Left colon (tissue), 2 donors: ENCODE measurements around the gene LCE1F. TPM values are rescaled to one million over a fixed set of nuclear protein-coding genes. Genes with fewer than 3 reads are reported as not detected.

Experiments used
- ATAC-seq: fragments of 200-7000 bp; cut with Tn5 transposase; one replicate; pipeline ENCODE4 v1.9.1; 2020; ENCODE audit warnings: mild to moderate bottlenecking, moderate library complexity
- DNase-seq, 2 donors: peaks; one replicate each; pipeline ENCODE4 v3.0.0-alpha.2; 2020
- intact Hi-C, 2 donors: fragments of 100-400 bp; cut with DNase I in 1 of 2; cut with micrococcal nuclease in 1 of 2; formaldehyde crosslinking; loops; one replicate each; pipeline versions ENCODE4 v1.11.2 to v1.14.0; 2022; cut with DNase I, micrococcal nuclease
- long read RNA-seq: library from polyadenylated mRNA; unstranded; transcript quantifications from one replicate; pipeline ENCODE4 v2.0.0, GENCODE V29; 2021
- total RNA-seq, 2 donors: library from RNA; stranded (reverse); fragmentation: NEBNext Ultra II Directional; extraction: Animal tissue kit (Norgen Biotek cat#: 25700); gene quantifications; one replicate each; pipeline ENCODE4 v1.2.1, GENCODE V29; 2021
- donor health status: DM: no; HTN: no; CAD: no.
- donor health status: DM: yes; HTN: yes; CAD: no.

The LCE1F gene, protein sequence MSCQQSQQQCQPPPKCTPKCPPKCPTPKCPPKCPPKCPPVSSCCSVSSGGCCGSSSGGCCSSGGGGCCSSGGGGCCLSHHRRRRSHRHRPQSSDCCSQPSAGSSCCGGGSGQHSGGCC
- total RNA-seq, result not detected
- long read RNA-seq, result 0 reads

DNA sequence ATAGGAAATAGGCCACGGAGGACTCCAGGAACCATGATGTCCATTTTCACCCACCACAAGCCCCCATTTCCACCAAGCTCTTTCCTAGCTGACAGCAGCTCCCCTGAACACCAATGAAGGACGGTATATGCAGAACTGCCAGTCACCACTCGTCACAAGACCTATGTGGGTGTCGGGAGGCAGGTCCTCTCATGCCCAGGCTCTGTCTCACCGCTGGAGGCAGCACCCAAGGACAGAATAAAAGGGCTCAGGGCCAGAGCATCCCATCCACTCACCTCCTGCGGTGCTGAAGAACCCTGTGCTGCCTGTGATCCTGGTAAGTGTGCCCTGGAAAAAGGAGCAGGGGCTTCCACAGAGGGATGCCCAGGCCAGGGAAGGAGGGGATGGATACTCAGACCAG, at the start of gene LCE1F:
Gene LCE1F, plus strand, starts transcription at position 266 of the 400 bp plus-strand sequence. CDS start 1,232 bp downstream, outside the sequence.
- ATAC-seq (no peak), DNase-seq (no peak)
- intact Hi-C loops, result no loop called here

DNA sequence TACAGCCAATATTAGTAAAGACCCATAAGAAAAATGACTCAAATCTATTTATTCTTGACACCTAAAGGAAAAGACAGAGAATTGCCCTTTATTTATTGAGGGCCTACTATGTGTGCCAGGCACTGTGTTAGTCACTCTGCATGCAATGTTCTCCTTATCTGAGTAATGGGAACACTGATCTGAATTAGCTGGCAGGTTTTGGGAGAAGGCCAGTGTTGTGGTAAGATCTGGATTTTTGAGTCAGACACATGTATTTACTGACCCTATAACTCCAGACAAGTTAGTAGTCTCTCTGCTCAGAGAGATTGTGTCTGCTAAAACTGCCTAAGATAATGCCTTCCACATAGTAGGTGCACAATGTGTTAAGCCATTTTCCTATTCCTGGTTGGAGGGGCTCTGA, 49.7 kb upstream of the LCE1F start:
- intact Hi-C loops, result no loop called here
- no peak for ATAC-seq
- DNase-seq, result no peak

DNA sequence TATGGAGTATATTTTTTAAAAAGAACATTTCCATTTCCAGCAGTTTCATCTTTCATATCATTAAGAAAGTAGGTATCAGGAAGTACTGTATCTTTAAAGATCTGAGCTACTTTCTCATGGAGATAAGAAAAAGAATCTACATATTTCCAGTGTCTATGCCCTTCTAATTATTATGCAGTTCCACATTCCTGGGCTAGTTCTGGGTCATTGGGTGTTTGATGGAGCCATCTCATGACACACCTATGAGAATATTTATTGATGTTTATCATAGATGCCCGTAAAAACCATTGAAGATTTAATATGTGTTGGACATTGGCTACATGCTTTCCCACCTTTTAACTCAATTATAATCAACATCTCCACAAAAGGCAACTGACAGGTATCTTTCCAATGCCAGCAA, 46.0 kb upstream of the LCE1F start:
- intact Hi-C loops, result no loop called here
- no peak for DNase-seq
- ATAC-seq, result no peak

DNA sequence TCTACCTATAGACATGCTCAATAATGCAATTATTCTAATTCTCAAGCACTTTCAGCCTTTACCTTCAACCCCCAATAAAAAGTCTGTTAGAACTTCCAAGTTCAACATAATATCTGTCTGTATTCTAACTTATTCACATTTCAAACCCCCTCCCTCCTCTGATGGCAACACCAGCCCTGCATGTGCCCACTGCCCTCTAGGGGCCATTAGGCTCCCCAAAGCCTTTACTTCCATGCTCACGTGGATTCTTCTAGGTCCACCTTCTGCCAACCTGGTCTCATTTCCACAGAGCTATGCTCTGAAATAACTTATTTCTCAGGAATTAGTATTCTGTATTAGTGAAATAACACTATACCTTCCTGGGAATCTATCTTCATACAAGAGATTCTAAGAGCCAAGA, 39.3 kb upstream of the LCE1F start:
- intact Hi-C loops, result no loop called here
- DNase-seq (no peak), ATAC-seq (no peak)

DNA sequence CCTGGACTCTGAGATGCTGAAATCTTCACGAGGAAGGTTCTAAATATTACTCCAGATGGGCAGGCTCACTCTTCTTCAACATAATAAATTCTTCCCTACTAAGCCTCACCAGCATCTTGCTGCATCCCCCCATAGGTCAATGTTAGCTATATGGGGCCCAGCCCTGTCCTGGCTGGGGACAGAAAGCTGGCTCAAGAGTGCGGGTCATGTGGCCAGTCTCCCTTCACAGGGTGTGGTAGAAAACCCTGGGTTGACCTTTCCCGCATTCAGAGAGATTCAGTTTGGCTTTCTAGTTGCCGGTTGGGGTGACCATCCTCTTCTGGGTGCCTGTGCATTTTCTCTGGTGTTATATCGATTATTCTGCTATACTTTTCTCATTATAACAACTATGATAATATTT, 36.9 kb upstream of the LCE1F start:
- intact Hi-C loops, result no loop called here
- no peak for ATAC-seq

DNA sequence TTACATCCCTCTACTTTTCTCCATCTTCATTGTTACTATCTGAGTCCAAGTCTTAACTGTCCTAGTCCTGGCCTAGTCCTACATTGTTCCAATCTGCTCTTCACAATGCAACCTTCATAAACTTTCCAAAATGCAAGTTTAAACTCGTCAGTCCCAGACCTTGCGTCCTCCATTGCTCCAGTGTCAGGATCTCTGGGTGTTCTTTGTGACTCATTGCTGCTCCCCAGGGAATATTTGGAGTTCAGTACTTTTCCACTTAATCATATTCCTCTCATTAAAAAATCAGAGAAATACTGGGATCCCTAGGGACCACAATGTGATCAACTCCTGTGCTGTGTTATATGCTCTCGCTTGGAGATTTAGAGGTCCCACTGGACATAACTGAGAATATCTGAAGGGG, 35.1 kb upstream of the LCE1F start:
- DNase-seq, result no peak
- intact Hi-C loops, result no loop called here
- no peak for ATAC-seq

More for the DNA sequence above, 36.9 kb upstream of the LCE1F start:
- no peak for DNase-seq

DNA sequence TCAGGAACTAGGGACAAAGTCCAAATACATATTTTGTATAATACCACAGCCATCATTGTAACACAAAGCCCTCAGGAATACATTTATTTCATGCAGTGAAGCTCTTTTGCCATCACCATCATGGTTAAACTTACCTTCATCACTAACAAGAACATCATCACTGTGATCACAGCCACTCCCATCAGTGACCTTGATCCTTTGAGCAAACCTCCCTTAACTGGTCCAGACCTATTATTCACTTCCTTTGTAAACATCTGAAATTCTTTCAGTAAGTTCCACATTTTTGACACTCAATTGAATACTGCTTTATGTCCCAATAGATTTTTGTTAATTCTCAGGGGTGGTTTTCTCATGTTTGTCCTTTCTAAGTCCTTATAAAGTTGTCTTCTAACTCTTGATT, 33.3 kb upstream of the LCE1F start:
- ATAC-seq, result no peak
- intact Hi-C loops, result no loop called here
- DNase-seq, result no peak

DNA sequence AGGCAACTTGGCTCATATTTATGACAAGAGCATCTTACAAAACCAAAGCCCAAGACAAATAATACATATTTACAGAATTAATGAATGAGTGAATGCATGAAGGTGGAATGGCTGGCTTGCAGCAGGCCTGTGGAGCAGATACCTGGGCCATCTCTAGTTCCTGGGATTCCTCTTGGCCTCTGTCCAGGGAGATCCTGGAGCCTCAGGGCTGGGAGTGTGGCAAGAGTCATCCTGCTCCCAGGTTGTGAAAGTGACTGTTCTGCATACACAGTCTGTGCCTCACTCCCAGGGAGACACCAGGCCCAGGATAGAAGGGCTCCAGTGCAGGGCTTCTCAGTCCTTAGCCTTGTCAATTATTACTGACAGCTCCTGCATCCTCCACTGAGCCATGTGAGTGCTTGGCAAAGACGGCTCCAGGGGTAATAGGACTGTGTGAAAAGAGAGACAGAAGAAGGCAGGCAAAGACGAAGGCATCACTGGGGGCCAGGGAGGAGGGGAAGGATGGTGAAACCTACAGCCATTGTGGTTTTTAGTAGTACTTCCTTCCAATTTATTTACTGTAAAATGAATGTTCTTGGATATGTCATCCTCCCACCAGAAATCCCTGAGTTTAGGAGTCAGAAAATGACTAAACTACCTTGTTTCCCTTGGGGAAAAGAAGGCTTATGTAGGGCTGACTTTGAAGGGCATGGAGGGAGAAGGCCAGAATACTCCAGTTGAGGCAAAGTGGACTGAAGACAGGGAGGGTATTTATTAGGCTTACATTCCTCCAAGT, 31.4 kb upstream of the LCE1F start:
- DNase-seq, result no peak
- intact Hi-C loops, result no loop called here
- no peak for ATAC-seq

DNA sequence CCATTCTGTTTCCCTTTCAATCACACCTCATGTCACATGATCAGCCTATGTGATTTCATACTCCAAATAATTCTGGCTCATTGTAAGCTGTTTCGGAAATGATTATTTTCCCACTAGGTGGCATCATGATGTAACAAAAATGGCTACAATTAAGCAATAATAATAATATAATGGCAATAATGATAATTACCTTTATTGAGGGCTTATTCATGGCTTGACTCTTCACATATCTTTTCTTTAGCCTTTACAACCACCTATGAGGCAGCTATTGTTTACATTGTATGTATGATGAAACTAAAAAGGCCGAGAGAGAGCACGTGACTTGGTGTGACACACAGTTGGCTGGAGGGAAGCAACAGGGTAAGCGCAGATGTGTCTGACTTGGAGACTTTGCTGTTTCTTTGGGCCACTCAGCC, 29.6 kb upstream of the LCE1F start:
- intact Hi-C loops, result no loop called here
- ATAC-seq (no peak), DNase-seq (no peak)

DNA sequence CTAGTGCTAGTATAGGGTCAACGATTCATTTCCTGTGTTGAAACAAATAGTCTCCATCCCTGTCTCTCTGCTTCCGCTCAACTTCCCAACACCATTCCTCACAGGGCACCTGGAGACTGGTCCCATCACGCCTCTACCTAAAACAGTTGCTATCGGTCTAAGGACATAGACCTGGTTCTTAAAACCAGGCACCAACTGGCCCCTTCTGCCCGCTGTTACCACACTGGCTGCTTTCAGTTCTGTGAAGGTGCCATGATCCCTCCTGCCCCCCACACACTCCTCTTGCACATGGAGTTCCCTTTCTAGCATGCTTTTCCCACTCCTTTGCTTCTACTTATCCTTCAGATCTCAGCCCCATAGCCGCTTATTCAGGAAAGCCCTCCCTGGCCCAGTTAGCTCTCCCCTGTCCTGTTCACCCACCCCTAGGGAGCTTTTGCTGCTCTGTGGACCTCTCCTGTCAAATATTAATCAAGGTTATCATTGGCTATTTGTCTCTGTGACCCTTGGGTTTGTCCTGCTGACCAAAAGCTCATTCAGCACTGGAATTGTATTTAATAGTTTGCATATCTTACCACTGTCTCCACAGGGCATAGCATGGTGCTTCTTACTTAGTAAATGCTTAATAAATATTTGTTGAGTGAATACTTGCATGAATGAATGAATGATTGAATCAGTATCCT, 29.0 kb upstream of the LCE1F start:
- ATAC-seq, result no peak
- DNase-seq, result no peak

DNA sequence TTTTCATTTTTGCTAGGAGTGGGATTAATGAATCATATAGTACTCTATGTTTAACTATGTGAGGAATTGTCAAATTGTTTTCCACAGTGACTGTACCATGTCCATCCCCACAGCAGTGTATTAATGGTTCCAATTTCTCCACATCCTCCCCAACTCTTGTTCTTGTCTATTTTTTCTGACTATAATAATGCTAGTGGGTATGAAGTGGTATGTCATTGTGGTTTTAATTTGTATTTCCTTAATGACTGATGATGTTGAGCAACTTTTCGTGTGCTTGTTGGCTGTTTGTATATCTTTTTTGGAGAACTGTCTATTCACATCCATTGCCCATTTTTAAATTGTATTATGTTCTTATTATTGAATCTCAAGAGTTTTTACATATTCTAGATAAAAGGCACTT, 27.1 kb upstream of the LCE1F start:
- ATAC-seq (no peak), DNase-seq (no peak)
- intact Hi-C loops, result no loop called here

More for the DNA sequence above, 29.0 kb upstream of the LCE1F start:
- intact Hi-C loops, result no loop called here

DNA sequence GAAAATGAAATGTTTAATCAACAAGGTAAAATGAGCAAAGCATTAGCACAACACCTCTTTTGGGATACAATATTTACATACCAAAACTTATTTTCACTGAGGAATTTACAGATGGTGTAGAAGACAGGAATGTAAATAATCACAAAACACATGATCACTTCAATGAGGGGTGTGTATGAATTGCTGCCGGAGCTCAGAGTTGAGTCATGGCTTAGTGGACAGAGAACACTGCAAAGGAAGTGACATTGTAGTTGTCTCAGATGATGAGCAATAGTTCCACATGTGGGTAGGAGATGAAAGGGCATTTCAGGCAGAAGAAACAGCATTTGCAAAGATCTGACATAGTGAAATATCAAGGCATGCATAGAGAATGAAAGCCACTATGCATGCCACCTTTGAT, 22.7 kb upstream of the LCE1F start:
- intact Hi-C loops, result no loop called here
- ATAC-seq (no peak), DNase-seq (no peak)

DNA sequence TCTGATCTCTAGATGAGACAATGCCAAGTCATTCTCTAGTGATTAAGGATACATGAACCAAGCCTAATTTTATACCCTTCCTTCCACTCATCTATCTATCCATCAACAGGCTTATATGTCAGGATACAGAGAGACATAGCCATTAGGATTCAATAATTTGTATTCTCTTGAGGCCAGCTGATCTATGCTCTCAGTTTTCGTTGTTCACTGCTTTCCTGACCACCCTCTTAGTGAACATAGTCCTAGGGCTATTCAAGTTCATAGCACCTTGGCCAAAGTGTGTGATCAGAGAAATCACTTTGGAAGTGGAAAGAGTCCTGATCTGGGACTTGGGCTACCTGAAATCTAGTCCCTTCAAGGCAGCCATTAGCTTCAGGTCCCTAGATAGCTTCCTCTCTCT, 21.4 kb upstream of the LCE1F start:
- no peak for DNase-seq
- no peak for ATAC-seq
- intact Hi-C loops, result no loop called here

DNA sequence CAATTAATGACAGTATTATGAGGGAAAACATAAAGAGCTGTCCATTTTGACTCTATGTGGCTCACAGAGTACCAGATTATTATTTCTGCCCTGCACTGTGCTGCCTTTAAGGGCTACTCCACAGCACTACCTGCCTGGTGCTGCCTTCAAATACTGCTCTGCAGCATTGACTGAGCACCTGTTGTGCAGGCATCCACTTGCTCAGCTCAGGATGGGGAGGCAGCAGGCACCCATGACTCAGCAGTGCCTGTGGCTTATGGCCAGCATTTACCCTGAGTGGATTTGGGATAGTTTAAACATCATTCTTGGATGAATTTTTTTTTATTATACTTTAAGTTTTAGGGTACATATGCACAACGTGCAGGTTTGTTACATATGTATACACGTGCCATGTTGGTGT, 18.1 kb upstream of the LCE1F start:
- no peak for DNase-seq
- no peak for ATAC-seq
- intact Hi-C loops, result no loop called here

DNA sequence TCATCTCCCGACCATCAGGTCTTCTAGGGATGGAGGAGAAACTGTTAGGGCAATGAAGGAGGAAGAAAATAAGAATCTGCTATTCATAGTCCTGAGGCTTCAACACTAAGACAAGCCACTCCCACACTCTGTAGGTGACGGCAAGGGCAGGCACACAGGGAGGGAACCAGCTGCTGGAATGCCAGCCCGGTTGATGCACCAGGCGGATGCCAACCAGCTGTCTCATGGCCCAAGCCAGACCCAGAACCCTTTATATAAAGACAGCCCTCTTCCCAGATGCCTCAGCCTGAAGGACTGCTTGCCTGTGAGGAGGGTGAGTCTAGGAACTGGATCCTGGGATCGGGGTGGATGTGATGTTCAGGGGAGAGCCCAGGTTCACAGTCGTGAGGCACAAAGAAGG, 17.2 kb upstream of the LCE1F start, which contains the start of gene KPRP:
Gene KPRP, plus strand, starts transcription at position 279 of the 400 bp plus-strand sequence. CDS start 1,564 bp downstream, outside the sequence.
- intact Hi-C loops, result no loop called here
- ATAC-seq (no peak), DNase-seq (no peak)

DNA sequence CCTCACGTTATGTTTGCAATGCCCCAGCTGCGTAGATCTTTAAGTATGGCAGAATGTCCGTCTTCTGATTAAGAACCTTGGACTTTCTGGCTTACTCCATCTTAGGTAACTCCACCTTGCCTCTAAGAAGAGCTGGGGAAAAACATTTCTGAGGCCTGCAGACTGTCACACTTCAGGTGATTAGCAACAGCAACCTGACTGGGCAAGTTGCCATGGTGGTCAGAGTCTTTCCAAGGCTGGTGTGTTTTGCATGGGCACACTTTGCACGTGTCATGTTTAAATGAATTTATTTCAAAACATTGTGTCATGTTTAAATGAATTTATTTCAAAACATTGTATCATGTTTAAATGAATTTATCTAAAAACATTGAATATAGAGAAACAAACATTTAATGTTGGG, 16.3 kb upstream of the LCE1F start:
- intact Hi-C loops, result no loop called here
- ATAC-seq, result no peak
- no peak for DNase-seq

DNA sequence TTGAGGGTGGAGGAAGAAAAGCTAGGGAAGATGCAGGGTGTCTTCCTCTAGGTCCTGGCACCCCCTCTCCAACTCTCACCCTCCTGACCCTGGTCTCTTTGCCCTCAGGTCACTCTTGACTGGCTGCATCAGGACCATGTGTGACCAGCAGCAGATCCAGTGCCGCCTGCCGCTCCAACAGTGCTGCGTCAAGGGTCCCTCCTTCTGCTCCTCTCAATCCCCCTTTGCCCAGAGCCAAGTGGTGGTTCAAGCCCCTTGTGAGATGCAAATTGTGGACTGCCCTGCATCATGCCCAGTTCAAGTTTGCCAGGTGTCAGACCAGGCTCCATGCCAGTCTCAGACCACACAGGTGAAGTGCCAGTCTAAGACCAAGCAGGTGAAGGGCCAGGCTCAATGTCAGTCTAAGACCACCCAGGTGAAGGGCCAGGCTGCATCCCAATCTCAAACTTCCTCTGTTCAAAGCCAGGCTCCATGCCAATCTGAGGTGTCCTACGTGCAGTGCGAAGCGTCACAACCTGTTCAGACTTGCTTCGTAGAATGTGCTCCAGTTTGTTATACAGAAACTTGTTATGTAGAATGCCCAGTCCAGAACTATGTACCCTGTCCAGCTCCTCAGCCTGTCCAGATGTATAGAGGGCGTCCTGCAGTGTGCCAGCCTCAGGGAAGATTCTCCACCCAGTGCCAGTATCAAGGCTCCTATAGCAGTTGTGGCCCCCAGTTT, 15.3 kb upstream of the LCE1F start:
- ATAC-seq (no peak), DNase-seq (no peak)
- intact Hi-C loops, result no loop called here

DNA sequence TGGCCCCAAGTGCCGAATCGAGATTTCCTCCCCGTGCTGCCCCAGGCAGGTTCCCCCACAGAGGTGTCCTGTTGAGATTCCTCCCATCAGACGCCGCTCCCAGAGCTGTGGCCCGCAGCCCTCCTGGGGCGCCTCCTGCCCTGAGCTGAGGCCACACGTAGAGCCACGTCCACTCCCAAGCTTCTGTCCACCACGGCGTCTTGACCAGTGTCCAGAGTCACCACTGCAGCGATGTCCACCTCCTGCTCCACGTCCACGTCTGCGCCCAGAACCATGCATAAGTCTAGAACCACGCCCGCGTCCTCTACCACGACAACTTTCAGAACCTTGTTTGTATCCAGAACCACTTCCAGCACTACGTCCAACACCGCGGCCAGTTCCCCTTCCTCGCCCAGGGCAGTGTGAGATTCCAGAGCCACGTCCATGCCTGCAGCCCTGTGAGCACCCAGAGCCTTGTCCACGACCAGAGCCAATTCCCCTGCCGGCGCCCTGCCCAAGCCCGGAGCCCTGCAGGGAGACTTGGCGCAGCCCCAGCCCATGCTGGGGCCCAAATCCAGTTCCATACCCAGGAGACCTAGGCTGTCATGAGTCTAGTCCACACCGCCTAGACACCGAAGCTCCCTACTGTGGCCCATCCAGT, 14.3 kb upstream of the LCE1F start:
- ATAC-seq (no peak), DNase-seq (no peak)
- intact Hi-C loops, result no loop called here

DNA sequence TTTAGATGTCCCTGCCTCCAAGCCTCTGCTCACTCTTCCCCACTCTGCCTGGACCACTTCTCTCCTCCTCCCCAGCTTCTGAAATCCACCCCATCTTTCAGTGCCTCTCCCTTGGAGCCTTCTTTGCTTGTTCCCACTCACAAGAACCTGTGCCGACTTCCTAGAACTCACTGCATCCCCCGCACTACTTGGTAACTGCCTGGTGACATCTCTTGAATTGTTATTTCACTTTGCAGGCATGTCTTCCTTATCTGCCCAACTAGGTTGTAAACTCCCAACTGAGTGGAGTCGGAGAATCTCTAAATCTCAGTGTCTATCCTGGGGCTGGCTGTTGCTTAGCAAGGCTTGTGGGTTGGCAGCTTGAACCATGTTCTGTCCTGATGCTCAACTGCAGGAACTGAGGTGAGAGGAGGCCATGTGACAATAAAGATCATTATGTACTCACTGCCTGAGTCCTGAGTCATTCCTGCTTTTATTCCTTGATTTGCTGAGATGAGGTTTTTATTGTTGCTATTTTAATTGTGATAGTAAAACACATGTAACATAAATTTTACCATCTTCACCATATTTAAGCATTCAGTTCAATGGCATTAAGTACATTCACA, 13.2 kb upstream of the LCE1F start:
- intact Hi-C loops, result no loop called here

More for the DNA sequence above, 13.2 kb upstream of the LCE1F start:
- ATAC-seq, result no peak
- no peak for DNase-seq
